ENCODE measurements around the gene SREK1IP1. TPM values are rescaled to one million over a fixed set of nuclear protein-coding genes. Genes with fewer than 3 reads are reported as not detected.

SREK1IP1 gene
- total RNA-seq, 6 donors from 2014 or later = 4.2 to 20.7 (median 13.4) TPM

DNA sequence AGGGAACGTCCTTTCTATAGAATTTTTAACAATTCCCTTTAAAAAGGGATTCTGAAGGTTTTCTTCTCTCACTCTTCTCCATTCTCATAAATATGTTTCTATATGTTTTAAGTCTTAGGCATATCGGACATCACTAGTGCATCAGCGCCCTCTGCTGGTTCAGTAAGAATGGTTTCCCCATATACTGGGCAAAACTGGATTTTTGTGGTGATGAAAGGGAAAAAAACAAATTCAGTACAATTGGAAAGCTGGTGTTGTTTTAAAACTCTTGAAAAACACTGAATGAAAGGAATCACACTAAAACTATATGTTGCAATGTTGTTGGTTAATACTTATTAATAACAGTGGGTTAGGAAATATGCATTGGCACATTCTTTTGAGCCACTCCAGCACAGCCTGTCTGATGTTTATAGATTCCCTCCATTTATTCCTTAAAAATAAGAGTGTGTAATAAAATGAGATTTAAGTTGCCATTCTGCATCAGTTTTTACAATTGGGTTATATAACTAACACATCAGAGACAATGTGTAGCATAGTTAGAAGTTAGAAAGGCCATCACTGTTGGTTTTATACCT, 16.0 kb upstream of the SREK1IP1 start:
- no peaks in the 10 kb centered on the region for H3K9me3 ChIP-seq
- ATAC-seq (ENCODE audit: low FRiP score in 2 of 2) = peak in 1 of 2 donors; percentile 83
- no peak overlapping the region for H3K4me3 ChIP-seq
- H3K27ac ChIP-seq = no peak overlapping the region
- peaks cover 0 to 22% (median 0%) of the 10 kb centered on the region in 4 donors for H3K36me3 ChIP-seq
- TF ChIP-seq POLR2A (IDR thresholded peaks at IDR 0.05) = no peak
- TF ChIP-seq, protein P1, sequence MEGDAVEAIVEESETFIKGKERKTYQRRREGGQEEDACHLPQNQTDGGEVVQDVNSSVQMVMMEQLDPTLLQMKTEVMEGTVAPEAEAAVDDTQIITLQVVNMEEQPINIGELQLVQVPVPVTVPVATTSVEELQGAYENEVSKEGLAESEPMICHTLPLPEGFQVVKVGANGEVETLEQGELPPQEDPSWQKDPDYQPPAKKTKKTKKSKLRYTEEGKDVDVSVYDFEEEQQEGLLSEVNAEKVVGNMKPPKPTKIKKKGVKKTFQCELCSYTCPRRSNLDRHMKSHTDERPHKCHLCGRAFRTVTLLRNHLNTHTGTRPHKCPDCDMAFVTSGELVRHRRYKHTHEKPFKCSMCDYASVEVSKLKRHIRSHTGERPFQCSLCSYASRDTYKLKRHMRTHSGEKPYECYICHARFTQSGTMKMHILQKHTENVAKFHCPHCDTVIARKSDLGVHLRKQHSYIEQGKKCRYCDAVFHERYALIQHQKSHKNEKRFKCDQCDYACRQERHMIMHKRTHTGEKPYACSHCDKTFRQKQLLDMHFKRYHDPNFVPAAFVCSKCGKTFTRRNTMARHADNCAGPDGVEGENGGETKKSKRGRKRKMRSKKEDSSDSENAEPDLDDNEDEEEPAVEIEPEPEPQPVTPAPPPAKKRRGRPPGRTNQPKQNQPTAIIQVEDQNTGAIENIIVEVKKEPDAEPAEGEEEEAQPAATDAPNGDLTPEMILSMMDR (IDR thresholded peaks at IDR 0.05) = peak; percentile 56 to 83 (median 74)
- TF ChIP-seq POLR2AphosphoS5 (IDR thresholded peaks at IDR 0.05) = no peak
- no peak for TF ChIP-seq EP300 (IDR thresholded peaks at IDR 0.05)
- no peaks in the 10 kb centered on the region for H3K4me1 ChIP-seq
- WGBS, 2 donors = 4 to 5% methylated on average over 3 of the region's 3 CpGs
- peak in 1 of 2 donors; percentile 74 for DNase-seq
- no peaks in the 10 kb centered on the region for H3K27me3 ChIP-seq

DNA sequence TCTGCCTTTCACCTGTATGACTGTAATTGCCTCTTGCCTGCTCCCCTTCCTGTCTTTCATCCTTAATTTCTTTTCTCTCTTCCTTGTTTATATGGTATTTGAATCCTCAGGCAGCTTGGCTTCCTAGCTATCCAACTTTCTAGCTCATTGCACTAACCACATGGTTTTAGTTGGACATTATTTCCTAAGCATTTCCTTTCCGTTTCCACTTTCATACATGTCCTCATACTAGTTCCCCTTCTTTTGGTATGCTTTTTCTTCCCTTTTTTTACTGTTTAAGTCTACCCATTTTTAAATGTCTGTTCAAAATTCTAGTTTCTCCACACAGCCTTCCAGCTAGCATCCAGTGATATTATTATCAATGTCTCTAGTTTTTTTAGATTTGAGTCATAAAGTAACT, 6.8 kb upstream of the SREK1IP1 start:
- no peak for DNase-seq
- peak in 1 of 2 donors; percentile 56 for ATAC-seq (ENCODE audit: low FRiP score in 2 of 2)
- Histone ChIP-seq H3K27me3 (no peaks in the 10 kb centered on the region), H3K27ac (no peak overlapping the region), H3K4me3 (no peak overlapping the region), H3K4me1 (peaks cover 2 to 7% (median 2%) of the 10 kb centered on the region in 4 donors), H3K36me3 (peaks cover 0 to 8% (median 0%) of the 10 kb centered on the region in 4 donors), H3K9me3 (no peaks in the 10 kb centered on the region)
- TF ChIP-seq, protein P1 (IDR thresholded peaks at IDR 0.05) = no peak
- TF ChIP-seq POLR2AphosphoS5 (IDR thresholded peaks at IDR 0.05) (no peak), EP300 (IDR thresholded peaks at IDR 0.05) (no peak), POLR2A (IDR thresholded peaks at IDR 0.05) (no peak)
- WGBS, 2 donors = 62 to 65% methylated on average over 1 of the region's 1 CpG

- 68 to 74% methylated on average over 1 of the region's 1 CpG for WGBS, 2 donors
- H3K36me3 ChIP-seq = peaks cover 0 to 8% (median 0%) of the 10 kb centered on the region in 4 donors
- H3K4me3 ChIP-seq = no peak overlapping the region
- ATAC-seq (ENCODE audit: low FRiP score in 2 of 2) (no peak), DNase-seq (no peak)
- H3K4me1 ChIP-seq = peaks cover 13 to 17% (median 14%) of the 10 kb centered on the region in 4 donors
- no peaks in the 10 kb centered on the region for H3K9me3 ChIP-seq
- TF ChIP-seq EP300 (IDR thresholded peaks at IDR 0.05) (no peak), POLR2AphosphoS5 (IDR thresholded peaks at IDR 0.05) (no peak), POLR2A (IDR thresholded peaks at IDR 0.05) (no peak)
- TF ChIP-seq, protein P1 (IDR thresholded peaks at IDR 0.05) = no peak
- H3K27me3 ChIP-seq = no peaks in the 10 kb centered on the region
- no peak overlapping the region for H3K27ac ChIP-seq
These were observed 5.0 kb upstream of the SREK1IP1 start for GRCh38 chr5:64773533-64773932.

DNA sequence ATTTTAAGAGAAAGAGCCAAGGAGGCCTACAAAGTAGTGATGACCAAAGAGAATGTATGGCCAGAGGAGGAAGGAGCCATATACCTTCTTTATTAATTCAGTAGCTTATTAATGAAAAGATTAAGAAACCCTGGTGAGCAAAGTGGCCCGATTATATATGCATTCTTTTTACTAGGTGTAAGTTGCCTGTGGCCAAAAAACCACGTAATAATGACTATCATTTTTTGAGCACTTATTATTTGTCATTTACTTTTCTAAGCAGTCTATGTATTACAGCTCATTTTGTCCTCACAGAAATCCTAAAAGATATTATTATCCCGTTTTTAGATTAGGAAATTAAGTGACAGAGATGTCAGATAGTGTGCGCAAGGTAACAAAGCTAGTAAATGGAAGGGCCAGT, 3.2 kb upstream of the SREK1IP1 start:
- no peak overlapping the region for H3K4me3 ChIP-seq
- DNase-seq (no peak), ATAC-seq (ENCODE audit: low FRiP score in 2 of 2) (no peak)

More for the DNA sequence above, 3.2 kb upstream of the SREK1IP1 start:
- TF ChIP-seq, protein P1 (IDR thresholded peaks at IDR 0.05) = no peak
- TF ChIP-seq POLR2A (IDR thresholded peaks at IDR 0.05) (no peak), POLR2AphosphoS5 (IDR thresholded peaks at IDR 0.05) (no peak)
- Histone ChIP-seq H3K4me1 (peaks cover 22 to 27% (median 24%) of the 10 kb centered on the region in 4 donors), H3K9me3 (no peaks in the 10 kb centered on the region), H3K27ac (no peak overlapping the region), H3K27me3 (no peaks in the 10 kb centered on the region), H3K36me3 (peaks cover 0 to 8% (median 0%) of the 10 kb centered on the region in 4 donors)
- WGBS, 2 donors = 82 to 86% methylated on average over 4 of the region's 4 CpGs
